HG02678 (cell line): ENCODE measurements around the gene STK17B.
A peak's percentile ranks its signal among the peaks of the same experiment; 100 is the strongest.

ENCODE experiments used
- ATAC-seq: cut with Tn5 transposase; IDR thresholded peaks from one replicate; pipeline ENCODE4 v1.9.1; 2021; ENCODE audit warnings: mild to moderate bottlenecking, moderate library complexity; ENCODE audit not compliant: unreplicated experiment

STK17B gene

GRCh38 chr2:196159221-196159892 is 12.0 kb downstream of the STK17B start:
- no peak for ATAC-seq

GRCh38 chr2:196155575-196155974 is 15.8 kb downstream of the STK17B start:
- ATAC-seq: no peak

- ATAC-seq: no peak
Observed at GRCh38 chr2:196153480-196153879, 17.9 kb downstream of the STK17B start.

GRCh38 chr2:196149948-196150347 is 21.4 kb downstream of the STK17B start:
- ATAC-seq: peak; percentile 53

GRCh38 chr2:196148736-196149135 is 22.6 kb downstream of the STK17B start:
- no peak for ATAC-seq

GRCh38 chr2:196145256-196145655 is 26.1 kb downstream of the STK17B start:
- ATAC-seq: no peak

GRCh38 chr2:196144513-196145126 is 26.8 kb downstream of the STK17B start:
- no peak for ATAC-seq

GRCh38 chr2:196143730-196144131 is 27.6 kb downstream of the STK17B start:
- ATAC-seq: no peak

- ATAC-seq: no peak
Observed at GRCh38 chr2:196142825-196143224, 28.6 kb downstream of the STK17B start.

GRCh38 chr2:196140213-196140612 is 31.2 kb downstream of the STK17B start:
- no peak for ATAC-seq

GRCh38 chr2:196137271-196137670 is 34.1 kb downstream of the STK17B start:
- no peak for ATAC-seq

- no peak for ATAC-seq
Observed at GRCh38 chr2:196136151-196136550, 35.2 kb downstream of the STK17B start.

- no peak for ATAC-seq
Observed at GRCh38 chr2:196131949-196132925, 39.1 kb downstream of the STK17B start.

GRCh38 chr2:196131384-196131937 is 39.9 kb downstream of the STK17B start:
- ATAC-seq: no peak

- ATAC-seq: no peak
Observed at GRCh38 chr2:196130039-196130825, 41.1 kb downstream of the STK17B start.

- ATAC-seq: no peak
Observed at GRCh38 chr2:196128749-196129148, 42.6 kb downstream of the STK17B start.

- no peak for ATAC-seq
Observed at GRCh38 chr2:196125596-196125995, 45.8 kb downstream of the STK17B start.

- no peak for ATAC-seq
Observed at GRCh38 chr2:196123679-196124373, 47.6 kb downstream of the STK17B start.

GRCh38 chr2:196119926-196120325 is 51.5 kb downstream of the STK17B start:
- ATAC-seq: no peak

- no peak for ATAC-seq
Observed at GRCh38 chr2:196117214-196117705, 54.1 kb downstream of the STK17B start.
